ENCODE data around the gene KCNJ18. TPM values are rescaled to one million over a fixed set of nuclear protein-coding genes. Genes with fewer than 3 reads are reported as not detected.
"Not testable (repeated sequence)": the region's sequence is repeated elsewhere in the genome, so short reads cannot be mapped to it uniquely, and the experiment has no call there.

Gene KCNJ18
- total and polyA plus RNA-seq, 2 donors (not counting 1 experiment from before 2014, with no cell fraction given): not detected

DNA sequence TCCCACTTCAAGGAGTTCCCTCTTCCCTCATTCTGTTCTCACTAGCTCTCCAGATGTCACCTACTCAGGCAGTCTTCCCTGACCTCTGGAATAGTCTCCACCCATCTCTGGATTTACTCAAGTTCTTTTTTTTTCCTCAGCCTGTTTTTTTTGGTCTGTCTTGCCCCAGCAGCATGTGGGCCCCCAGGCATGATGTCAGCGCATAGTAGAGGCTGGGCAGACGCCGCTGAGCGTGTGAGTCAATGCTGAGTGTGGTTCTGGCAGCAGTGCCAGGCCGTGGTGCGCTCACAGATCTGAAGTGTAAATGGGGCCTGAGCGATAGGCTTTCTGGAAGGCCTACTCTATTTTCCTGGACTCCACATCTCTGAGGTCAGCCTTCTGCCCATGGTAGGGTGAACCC, 2.7 kb upstream of the KCNJ18 start:
- Histone ChIP-seq H3K4me3 (replicated peaks in 1 of 4; ENCODE audit: control extremely low read depth in 1 of 4, insufficient read depth in 1 of 4, low read depth in 3 of 4, low read length in 4 of 4) (no peak overlapping the region), H3K9me3 (ENCODE audit: control insufficient read depth, insufficient read depth, low read depth, low read length) (no peaks in the 10 kb centered on the region), H3K4me1 (ENCODE audit: control insufficient read depth, extremely low read depth, insufficient read depth, low read length) (no peaks in the 10 kb centered on the region), H4K20me1 (ENCODE audit: control insufficient read depth, extremely low read depth, insufficient read depth, low read length) (no peaks in the 10 kb centered on the region), H3K79me2 (ENCODE audit: control insufficient read depth, insufficient read depth, low read length) (no peaks in the 10 kb centered on the region), H3K27me3 (ENCODE audit: control insufficient read depth, insufficient read depth, low read length) (no peaks in the 10 kb centered on the region), H3K27ac (ENCODE audit: insufficient read depth, low read length) (no peak overlapping the region), H3K9ac (ENCODE audit: insufficient read depth, low read length) (no peak overlapping the region), H3K36me3 (ENCODE audit: control insufficient read depth, insufficient read depth, low read length) (no peaks in the 10 kb centered on the region), H3K4me2 (ENCODE audit: extremely low read depth, insufficient read depth, low read length) (no peak overlapping the region), H2AFZ (ENCODE audit: low read length) (no peak overlapping the region)
- peak; percentile 81 to 88 for DNase-seq (ENCODE audit: low read depth in 2 of 2)
- TF ChIP-seq, protein P1, sequence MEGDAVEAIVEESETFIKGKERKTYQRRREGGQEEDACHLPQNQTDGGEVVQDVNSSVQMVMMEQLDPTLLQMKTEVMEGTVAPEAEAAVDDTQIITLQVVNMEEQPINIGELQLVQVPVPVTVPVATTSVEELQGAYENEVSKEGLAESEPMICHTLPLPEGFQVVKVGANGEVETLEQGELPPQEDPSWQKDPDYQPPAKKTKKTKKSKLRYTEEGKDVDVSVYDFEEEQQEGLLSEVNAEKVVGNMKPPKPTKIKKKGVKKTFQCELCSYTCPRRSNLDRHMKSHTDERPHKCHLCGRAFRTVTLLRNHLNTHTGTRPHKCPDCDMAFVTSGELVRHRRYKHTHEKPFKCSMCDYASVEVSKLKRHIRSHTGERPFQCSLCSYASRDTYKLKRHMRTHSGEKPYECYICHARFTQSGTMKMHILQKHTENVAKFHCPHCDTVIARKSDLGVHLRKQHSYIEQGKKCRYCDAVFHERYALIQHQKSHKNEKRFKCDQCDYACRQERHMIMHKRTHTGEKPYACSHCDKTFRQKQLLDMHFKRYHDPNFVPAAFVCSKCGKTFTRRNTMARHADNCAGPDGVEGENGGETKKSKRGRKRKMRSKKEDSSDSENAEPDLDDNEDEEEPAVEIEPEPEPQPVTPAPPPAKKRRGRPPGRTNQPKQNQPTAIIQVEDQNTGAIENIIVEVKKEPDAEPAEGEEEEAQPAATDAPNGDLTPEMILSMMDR (conservative IDR thresholded peaks at IDR 0.05 in 1 of 2, IDR thresholded peaks at IDR 0.05 in 1 of 2; ENCODE audit: low read depth in 1 of 2, low read length in 2 of 2): no peak
- TF ChIP-seq EZH2 (IDR thresholded peaks at IDR 0.05; ENCODE audit: low read length, missing control alignments): no peak

DNA sequence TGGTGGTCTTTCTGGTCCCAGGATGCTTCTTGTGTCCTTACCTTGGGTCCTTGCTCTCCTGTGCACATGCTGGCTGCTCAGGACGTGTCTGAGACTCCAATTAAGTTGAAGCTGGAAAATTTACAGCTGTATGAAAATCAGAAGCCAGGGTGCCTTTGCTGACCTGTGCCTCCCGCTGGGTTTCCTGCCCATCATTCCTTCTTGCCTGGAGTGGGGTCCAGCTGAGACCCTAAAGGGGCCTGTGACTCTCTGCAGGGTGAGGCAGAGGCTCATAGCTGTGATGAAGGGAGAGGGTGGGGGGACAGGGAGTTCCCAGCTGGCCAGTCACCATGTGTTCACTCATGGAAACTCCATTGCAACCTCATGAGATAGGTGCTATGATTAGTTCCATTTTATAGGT, 1.5 kb upstream of the KCNJ18 start:
- not testable (repeated sequence) for H3K9me3 ChIP-seq (ENCODE audit: control insufficient read depth, insufficient read depth, low read depth, low read length); H3K36me3 ChIP-seq (ENCODE audit: control insufficient read depth, insufficient read depth, low read length); H3K4me2 ChIP-seq (ENCODE audit: extremely low read depth, insufficient read depth, low read length); H3K9ac ChIP-seq (ENCODE audit: insufficient read depth, low read length); H4K20me1 ChIP-seq (ENCODE audit: control insufficient read depth, extremely low read depth, insufficient read depth, low read length); H3K4me3 ChIP-seq (replicated peaks in 1 of 4; ENCODE audit: control extremely low read depth in 1 of 4, insufficient read depth in 1 of 4, low read depth in 3 of 4, low read length in 4 of 4); H3K4me1 ChIP-seq (ENCODE audit: control insufficient read depth, extremely low read depth, insufficient read depth, low read length); H3K27ac ChIP-seq (ENCODE audit: insufficient read depth, low read length); H3K79me2 ChIP-seq (ENCODE audit: control insufficient read depth, insufficient read depth, low read length); DNase-seq (ENCODE audit: low read depth in 2 of 2); H2AFZ ChIP-seq (ENCODE audit: low read length); H3K27me3 ChIP-seq (ENCODE audit: control insufficient read depth, insufficient read depth, low read length)

DNA sequence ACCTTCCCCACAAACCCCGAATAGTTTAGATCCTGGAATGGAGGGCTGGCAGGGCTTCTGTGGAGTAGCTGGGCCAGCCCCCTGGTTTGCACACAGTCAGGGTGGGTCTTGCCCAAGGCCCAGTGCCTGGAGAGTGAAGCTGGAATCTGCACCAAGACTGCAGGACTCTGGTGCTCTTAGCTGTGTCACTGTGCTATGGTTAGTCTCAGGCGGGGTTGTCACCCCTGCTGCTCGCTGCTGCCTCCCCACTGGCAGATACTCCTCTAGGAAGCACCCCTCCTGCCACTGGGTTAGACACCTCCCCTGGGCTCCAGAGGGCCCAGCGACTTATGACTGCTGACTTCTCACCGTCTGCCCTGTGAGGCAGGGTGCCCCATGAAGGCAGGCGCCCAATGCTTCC, 842 bp upstream of the KCNJ18 start:
- H3K79me2 ChIP-seq (ENCODE audit: control insufficient read depth, insufficient read depth, low read length); H2AFZ ChIP-seq (ENCODE audit: low read length); H3K9me3 ChIP-seq (ENCODE audit: control insufficient read depth, insufficient read depth, low read depth, low read length); DNase-seq (ENCODE audit: low read depth in 2 of 2); H3K27me3 ChIP-seq (ENCODE audit: control insufficient read depth, insufficient read depth, low read length); H3K36me3 ChIP-seq (ENCODE audit: control insufficient read depth, insufficient read depth, low read length); H3K4me1 ChIP-seq (ENCODE audit: control insufficient read depth, extremely low read depth, insufficient read depth, low read length); H4K20me1 ChIP-seq (ENCODE audit: control insufficient read depth, extremely low read depth, insufficient read depth, low read length); H3K27ac ChIP-seq (ENCODE audit: insufficient read depth, low read length); H3K4me2 ChIP-seq (ENCODE audit: extremely low read depth, insufficient read depth, low read length); H3K4me3 ChIP-seq (replicated peaks in 1 of 4; ENCODE audit: control extremely low read depth in 1 of 4, insufficient read depth in 1 of 4, low read depth in 3 of 4, low read length in 4 of 4); H3K9ac ChIP-seq (ENCODE audit: insufficient read depth, low read length): not testable (repeated sequence)

DNA sequence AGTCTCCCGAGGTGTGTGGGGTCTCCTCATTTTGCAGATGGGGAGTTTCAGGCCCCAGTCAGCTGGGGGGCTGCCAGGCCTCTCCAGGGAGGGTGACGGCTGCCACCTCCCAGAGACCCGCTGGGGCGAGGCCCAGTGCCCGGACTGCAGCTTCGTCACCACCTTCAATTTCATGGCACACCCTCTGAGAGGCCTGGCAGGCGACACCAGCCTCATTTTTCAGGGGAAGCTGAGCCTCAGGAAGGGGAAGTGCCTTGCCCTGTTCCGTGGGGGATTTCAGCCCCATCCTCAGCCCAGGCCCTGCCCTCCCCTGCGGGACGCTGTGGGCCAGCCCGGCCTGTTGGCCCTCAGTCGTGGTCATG, 362 bp downstream of the KCNJ18 start:
- H4K20me1 ChIP-seq (ENCODE audit: control insufficient read depth, extremely low read depth, insufficient read depth, low read length); DNase-seq (ENCODE audit: low read depth in 2 of 2); H3K9ac ChIP-seq (ENCODE audit: insufficient read depth, low read length); H3K79me2 ChIP-seq (ENCODE audit: control insufficient read depth, insufficient read depth, low read length); H3K36me3 ChIP-seq (ENCODE audit: control insufficient read depth, insufficient read depth, low read length); H3K27me3 ChIP-seq (ENCODE audit: control insufficient read depth, insufficient read depth, low read length); H3K4me1 ChIP-seq (ENCODE audit: control insufficient read depth, extremely low read depth, insufficient read depth, low read length); H3K27ac ChIP-seq (ENCODE audit: insufficient read depth, low read length); H3K4me2 ChIP-seq (ENCODE audit: extremely low read depth, insufficient read depth, low read length); H3K9me3 ChIP-seq (ENCODE audit: control insufficient read depth, insufficient read depth, low read depth, low read length); H2AFZ ChIP-seq (ENCODE audit: low read length); H3K4me3 ChIP-seq (replicated peaks in 1 of 4; ENCODE audit: control extremely low read depth in 1 of 4, insufficient read depth in 1 of 4, low read depth in 3 of 4, low read length in 4 of 4): not testable (repeated sequence)

DNA sequence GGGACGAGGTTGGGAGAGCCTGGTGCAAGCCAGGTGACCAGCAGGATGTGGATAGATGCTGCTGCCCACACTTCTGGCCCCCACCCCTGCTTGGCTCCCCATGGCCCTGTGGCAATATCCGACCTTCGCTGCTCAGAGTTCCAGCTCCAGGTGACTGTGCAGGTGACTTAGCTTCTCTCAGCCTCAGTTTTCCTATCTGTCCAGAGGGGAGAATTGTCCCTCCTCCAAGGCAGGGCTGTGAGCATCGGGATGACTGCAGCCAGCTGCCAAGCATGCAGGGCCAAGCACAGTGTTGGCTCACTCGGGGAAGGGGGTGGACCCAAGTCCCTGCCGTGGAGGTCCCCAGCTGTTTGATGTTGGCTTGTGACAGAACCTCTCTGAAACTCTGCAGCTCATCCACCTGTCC, 1.1 kb downstream of the KCNJ18 start:
- not testable (repeated sequence) for H3K9ac ChIP-seq (ENCODE audit: insufficient read depth, low read length); DNase-seq (ENCODE audit: low read depth in 2 of 2); H3K79me2 ChIP-seq (ENCODE audit: control insufficient read depth, insufficient read depth, low read length); H4K20me1 ChIP-seq (ENCODE audit: control insufficient read depth, extremely low read depth, insufficient read depth, low read length); H3K4me2 ChIP-seq (ENCODE audit: extremely low read depth, insufficient read depth, low read length); H3K4me1 ChIP-seq (ENCODE audit: control insufficient read depth, extremely low read depth, insufficient read depth, low read length); H2AFZ ChIP-seq (ENCODE audit: low read length); H3K4me3 ChIP-seq (replicated peaks in 1 of 4; ENCODE audit: control extremely low read depth in 1 of 4, insufficient read depth in 1 of 4, low read depth in 3 of 4, low read length in 4 of 4); H3K36me3 ChIP-seq (ENCODE audit: control insufficient read depth, insufficient read depth, low read length); H3K27me3 ChIP-seq (ENCODE audit: control insufficient read depth, insufficient read depth, low read length); H3K27ac ChIP-seq (ENCODE audit: insufficient read depth, low read length); H3K9me3 ChIP-seq (ENCODE audit: control insufficient read depth, insufficient read depth, low read depth, low read length)

DNA sequence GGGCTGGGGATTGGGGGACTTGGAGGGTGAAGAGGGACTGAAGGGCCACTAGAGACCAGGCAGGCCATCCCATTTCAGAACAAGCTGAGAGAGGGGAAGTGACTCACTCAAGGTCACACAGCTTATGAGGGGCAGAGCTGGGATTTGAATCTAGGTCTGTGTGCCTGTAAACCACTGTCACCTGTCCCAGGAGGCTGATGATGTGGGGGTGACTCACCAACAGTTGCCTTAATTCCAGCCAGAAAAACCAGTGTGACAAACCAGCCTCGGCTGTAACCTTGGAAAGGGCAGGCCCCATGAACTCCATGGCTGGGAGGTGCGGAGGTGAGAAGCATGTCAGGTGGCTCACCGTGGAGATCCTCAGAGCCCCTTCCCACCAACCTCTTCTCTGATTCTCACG, 1.6 kb downstream of the KCNJ18 start:
- not testable (repeated sequence) for H3K9ac ChIP-seq (ENCODE audit: insufficient read depth, low read length); H3K4me3 ChIP-seq (replicated peaks in 1 of 4; ENCODE audit: control extremely low read depth in 1 of 4, insufficient read depth in 1 of 4, low read depth in 3 of 4, low read length in 4 of 4); H3K79me2 ChIP-seq (ENCODE audit: control insufficient read depth, insufficient read depth, low read length); H3K36me3 ChIP-seq (ENCODE audit: control insufficient read depth, insufficient read depth, low read length); H3K9me3 ChIP-seq (ENCODE audit: control insufficient read depth, insufficient read depth, low read depth, low read length); H3K4me1 ChIP-seq (ENCODE audit: control insufficient read depth, extremely low read depth, insufficient read depth, low read length); H4K20me1 ChIP-seq (ENCODE audit: control insufficient read depth, extremely low read depth, insufficient read depth, low read length); H3K27me3 ChIP-seq (ENCODE audit: control insufficient read depth, insufficient read depth, low read length); H3K4me2 ChIP-seq (ENCODE audit: extremely low read depth, insufficient read depth, low read length); DNase-seq (ENCODE audit: low read depth in 2 of 2); H3K27ac ChIP-seq (ENCODE audit: insufficient read depth, low read length); H2AFZ ChIP-seq (ENCODE audit: low read length)
